HG03280 (cell line): Measurements from ENCODE around the gene RBM3.

Source experiments
- ATAC-seq: cut with Tn5 transposase; IDR thresholded peaks from one replicate; pipeline ENCODE4 v1.9.1; 2021; ENCODE audit warnings: mild to moderate bottlenecking, moderate library complexity; ENCODE audit not compliant: unreplicated experiment

Gene RBM3

GRCh38 chrX:48616576-48616975 lies 42.3 kb downstream of the RBM3 start:
- ATAC-seq, result no peak

- ATAC-seq, result no peak
Observed at GRCh38 chrX:48617542-48618340, 43.5 kb downstream of the RBM3 start.

GRCh38 chrX:48626401-48627298 lies 52.4 kb downstream of the RBM3 start:
- ATAC-seq, result no peak
